Measurements from ENCODE around the gene SFXN5.

SFXN5 gene

DNA sequence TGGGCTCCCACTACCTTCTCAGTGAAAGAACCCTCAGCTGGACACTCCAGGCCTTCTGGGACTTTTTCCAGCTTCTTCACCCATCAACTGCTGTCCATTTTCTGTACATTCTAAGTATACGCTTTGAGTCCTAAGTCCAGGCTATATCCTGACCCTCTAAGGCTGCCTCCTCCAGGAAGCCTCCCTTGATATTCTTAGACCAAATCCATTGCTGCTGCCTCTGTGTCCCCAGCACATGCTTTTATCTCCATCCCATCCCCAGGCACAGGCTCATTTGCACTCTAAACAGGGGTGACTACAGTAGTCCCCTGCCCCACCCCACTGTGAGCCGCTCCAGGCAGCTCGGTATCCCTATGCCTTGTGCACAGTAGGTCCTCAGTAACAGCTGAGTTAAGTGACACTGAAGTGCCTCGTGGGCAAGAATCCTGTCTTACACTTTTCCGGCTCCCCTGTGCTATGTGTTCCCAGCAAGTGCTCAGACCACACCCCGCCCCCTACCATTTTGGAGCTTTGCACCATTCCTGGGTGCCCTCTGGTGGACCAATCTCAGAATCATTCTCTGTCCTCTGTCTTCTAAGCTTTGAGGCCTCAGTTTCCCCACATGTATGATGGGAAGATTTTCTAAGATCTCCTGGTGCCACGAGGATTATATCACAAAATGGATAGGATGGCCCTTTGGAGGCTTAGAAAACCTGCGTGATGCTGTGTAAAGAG lies 119.2 kb downstream of the SFXN5 start:
- Histone ChIP-seq H3K4me3 (ENCODE audit: low read length) (no peak overlapping the region; the same call in 1 of the 2 replicates), H3K4me1 (ENCODE audit: insufficient read depth, low read length) (peaks cover 11% of the 10 kb centered on the region; the same call in 1 of the 2 replicates)

DNA sequence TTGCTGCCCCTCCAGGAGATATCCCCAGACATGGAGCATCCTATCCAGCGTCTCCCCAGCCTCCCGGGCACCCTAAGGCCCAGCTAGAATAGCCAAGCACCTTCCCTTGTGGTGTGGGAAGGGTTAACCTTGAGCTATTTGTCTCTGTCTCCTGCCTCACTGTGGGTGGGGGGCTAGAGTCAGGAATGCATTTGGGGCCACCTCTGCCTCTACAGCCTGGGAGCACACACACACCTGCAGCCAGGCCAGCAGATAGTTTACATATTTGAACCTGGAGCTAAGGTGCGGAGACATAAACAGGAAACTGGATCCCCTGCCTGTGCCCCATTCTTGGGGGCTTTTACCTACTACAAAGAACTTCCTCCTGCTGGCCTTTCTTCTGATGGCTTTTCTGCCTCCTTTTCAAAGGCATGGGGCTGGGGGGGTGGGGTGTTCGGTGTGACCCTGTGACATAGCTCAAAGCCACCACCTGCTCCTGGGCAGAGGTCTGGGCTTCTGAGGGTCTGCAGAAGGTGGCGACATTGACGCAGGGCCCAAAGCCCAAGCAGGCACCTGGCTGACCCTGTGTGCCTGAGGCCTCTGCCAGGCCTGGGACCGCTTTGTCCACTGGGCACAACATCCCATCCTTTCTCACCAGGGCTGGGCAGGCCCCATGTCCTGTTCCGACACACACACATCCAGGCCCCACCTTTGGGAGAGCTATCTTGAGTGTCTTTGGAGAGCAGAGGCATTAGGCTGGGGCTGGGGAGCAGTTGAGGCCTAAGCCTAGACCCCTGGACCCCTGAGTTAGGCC lies 120.0 kb downstream of the SFXN5 start:
- peak overlapping the region; percentile 73 for H3K27ac ChIP-seq (ENCODE audit: low read length)

More for the DNA sequence above, 119.2 kb downstream of the SFXN5 start:
- Histone ChIP-seq H3K36me3 (ENCODE audit: insufficient read depth, low read depth, low read length) (peaks cover 2% of the 10 kb centered on the region; the same call in 1 of the 2 replicates), H3K27me3 (ENCODE audit: insufficient read depth, low read length) (peaks cover 5% of the 10 kb centered on the region; the same call in 1 of the 2 replicates), H3K27ac (ENCODE audit: low read length) (peak overlapping the region; percentile 73), H3K9ac (ENCODE audit: low read depth, low read length) (peak overlapping the region; percentile 71; the same call in 1 of the 2 replicates), H3K9me3 (ENCODE audit: insufficient read depth, low read depth, low read length) (no peaks in the 10 kb centered on the region)

DNA sequence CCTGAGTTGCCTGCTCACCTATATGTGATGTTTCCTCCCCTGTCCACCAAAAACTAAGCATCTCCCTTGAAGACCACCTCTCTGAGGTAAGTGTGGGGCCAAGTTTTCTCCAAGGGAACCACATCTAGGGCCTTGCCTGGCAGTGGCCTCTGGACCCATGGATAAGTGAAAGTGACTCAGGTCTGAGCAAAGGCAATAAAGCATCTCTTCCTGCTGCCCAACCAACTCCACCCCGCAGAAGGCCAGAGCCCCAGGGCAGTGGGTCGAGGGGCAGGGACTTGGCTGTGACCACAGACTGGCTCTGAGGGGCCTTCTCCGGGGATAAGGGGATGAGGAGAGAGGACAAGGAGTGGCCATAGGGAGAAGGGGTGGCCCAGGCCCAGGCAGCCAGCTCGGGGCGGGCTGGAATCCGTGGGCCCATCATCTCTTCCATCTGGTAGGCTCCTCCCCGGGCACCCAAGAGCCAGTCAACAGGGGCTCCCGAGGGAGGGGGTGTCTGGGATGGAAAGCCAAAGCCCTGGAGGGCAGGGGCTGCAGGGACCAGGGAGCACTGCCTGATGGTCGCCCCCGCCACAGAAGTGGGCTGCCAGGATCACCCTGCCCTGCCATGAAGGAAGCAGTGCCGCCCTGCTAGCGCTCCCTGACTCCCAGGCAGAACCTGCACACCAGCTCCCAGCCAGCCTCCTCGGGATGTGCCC lies 120.8 kb downstream of the SFXN5 start:
- Histone ChIP-seq H3K9me3 (ENCODE audit: insufficient read depth, low read depth, low read length) (no peaks in the 10 kb centered on the region), H3K9ac (ENCODE audit: low read depth, low read length) (peak overlapping the region; percentile 40; the same call in 1 of the 2 replicates), H3K27ac (ENCODE audit: low read length) (peak overlapping the region; percentile 43)

More for the DNA sequence above, 120.0 kb downstream of the SFXN5 start:
- H3K36me3 ChIP-seq (ENCODE audit: insufficient read depth, low read depth, low read length) = no peaks in the 10 kb centered on the region
- H3K4me1 ChIP-seq (ENCODE audit: insufficient read depth, low read length) = peaks cover 11% of the 10 kb centered on the region; the same call in 1 of the 2 replicates
- H3K27me3 ChIP-seq (ENCODE audit: insufficient read depth, low read length) = peaks cover 4% of the 10 kb centered on the region; the same call in 1 of the 2 replicates
- no peaks in the 10 kb centered on the region for H3K9me3 ChIP-seq (ENCODE audit: insufficient read depth, low read depth, low read length)
- peak overlapping the region; percentile 71; the same call in 1 of the 2 replicates for H3K9ac ChIP-seq (ENCODE audit: low read depth, low read length)
- no peak overlapping the region; the same call in none of the 2 replicates for H3K4me3 ChIP-seq (ENCODE audit: low read length)

DNA sequence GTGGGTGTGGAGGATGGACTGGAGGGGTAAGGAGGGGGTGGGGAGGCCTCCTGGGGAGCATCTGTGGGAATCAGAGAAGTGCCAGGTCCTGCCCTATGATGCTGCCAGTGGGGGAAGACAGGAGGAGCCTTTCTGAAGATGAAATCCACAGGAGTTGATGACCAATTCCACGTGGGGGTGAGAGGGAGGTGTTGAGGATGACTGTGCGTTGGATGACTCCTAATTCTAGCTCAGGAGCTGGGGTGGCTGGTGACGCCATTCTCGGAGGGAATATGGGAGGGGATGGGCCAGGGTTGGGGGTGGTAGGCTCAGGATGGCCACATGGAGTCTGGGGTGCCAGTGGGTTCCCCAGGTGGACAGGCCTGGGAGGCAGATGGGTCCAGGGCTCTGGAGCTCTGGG lies 121.9 kb downstream of the SFXN5 start:
- Histone ChIP-seq H3K4me3 (ENCODE audit: low read length) (no peak overlapping the region), H3K27me3 (ENCODE audit: insufficient read depth, low read length) (peaks cover 4% of the 10 kb centered on the region; the same call in 1 of the 2 replicates), H3K9ac (ENCODE audit: low read depth, low read length) (no peak overlapping the region), H3K36me3 (ENCODE audit: insufficient read depth, low read depth, low read length) (no peaks in the 10 kb centered on the region), H3K27ac (ENCODE audit: low read length) (no peak overlapping the region), H3K4me1 (ENCODE audit: insufficient read depth, low read length) (peaks cover 11% of the 10 kb centered on the region; the same call in 1 of the 2 replicates), H3K9me3 (ENCODE audit: insufficient read depth, low read depth, low read length) (no peaks in the 10 kb centered on the region)

More for the DNA sequence above, 120.8 kb downstream of the SFXN5 start:
- Histone ChIP-seq H3K36me3 (ENCODE audit: insufficient read depth, low read depth, low read length) (no peaks in the 10 kb centered on the region), H3K4me3 (ENCODE audit: low read length) (no peak overlapping the region), H3K4me1 (ENCODE audit: insufficient read depth, low read length) (peaks cover 11% of the 10 kb centered on the region; the same call in 1 of the 2 replicates), H3K27me3 (ENCODE audit: insufficient read depth, low read length) (peaks cover 4% of the 10 kb centered on the region; the same call in 1 of the 2 replicates)

DNA sequence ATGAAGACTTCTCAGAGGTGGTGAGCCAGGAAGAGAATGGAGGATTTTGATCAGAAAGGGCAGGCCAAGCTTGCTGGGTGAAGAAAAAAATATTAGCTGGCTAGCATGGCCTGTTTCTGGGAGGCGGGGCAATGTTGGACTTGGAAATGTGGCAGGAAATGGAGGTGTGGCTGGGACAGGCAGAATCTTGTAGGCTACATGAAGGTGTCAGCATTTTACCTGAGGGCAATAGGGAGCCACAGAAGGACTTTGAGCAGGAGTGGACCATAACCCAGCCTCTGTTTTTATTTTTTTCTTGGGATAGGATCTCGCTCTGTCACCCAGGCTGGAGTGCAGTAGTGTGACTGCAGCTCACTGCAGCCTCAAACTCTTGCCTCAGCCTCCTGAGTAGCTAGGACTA lies 122.5 kb downstream of the SFXN5 start:
- no peaks in the 10 kb centered on the region for H3K9me3 ChIP-seq (ENCODE audit: insufficient read depth, low read depth, low read length)
- H3K36me3 ChIP-seq (ENCODE audit: insufficient read depth, low read depth, low read length) = no peaks in the 10 kb centered on the region
- peaks cover 11% of the 10 kb centered on the region; the same call in 1 of the 2 replicates for H3K4me1 ChIP-seq (ENCODE audit: insufficient read depth, low read length)
- no peak overlapping the region for H3K4me3 ChIP-seq (ENCODE audit: low read length)
- H3K27ac ChIP-seq (ENCODE audit: low read length) = no peak overlapping the region
- peaks cover 2% of the 10 kb centered on the region; the same call in 1 of the 2 replicates for H3K27me3 ChIP-seq (ENCODE audit: insufficient read depth, low read length)
- no peak overlapping the region for H3K9ac ChIP-seq (ENCODE audit: low read depth, low read length)

DNA sequence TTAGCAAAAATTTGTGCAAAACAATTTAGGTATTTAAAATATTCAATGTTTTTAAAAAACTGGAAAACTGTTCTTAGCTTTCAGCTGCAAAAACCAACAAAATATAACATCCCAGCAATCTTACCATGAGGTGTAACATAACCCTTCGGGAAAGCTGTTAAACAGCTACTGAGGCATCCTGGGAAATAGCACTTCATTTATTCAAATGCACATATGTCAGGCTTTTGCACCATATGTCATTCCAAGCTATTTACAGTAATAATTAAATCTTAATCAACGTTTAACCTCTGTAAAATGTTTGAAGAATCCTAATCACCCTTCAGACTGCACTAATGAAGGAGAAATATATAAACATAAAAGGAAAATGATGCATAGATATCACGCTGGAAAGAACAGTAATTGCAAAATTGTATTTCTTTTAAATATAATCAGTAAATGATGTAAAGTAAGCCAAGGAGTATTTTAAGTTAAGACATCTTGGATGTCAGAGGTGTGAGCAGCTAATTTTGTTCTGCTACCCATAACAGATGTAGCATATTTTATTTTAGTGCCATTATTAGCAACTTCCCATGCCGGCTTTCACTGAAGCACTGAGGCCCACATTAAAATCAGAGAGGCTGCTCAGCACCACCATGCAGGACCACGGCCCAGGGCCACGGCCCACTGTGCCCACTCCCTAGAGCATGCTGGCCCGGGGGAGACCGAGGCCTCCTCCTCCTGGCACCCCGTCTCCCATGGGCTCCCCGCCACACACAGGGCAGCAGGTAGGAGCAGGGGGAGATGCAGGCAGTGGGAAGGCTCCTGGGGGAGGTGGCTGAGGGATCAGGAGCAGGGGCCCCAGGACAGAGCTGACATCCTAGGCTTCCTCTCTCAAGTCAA lies 123.3 kb downstream of the SFXN5 start:
- no peak overlapping the region for H3K9ac ChIP-seq (ENCODE audit: low read depth, low read length)
- H3K4me1 ChIP-seq (ENCODE audit: insufficient read depth, low read length) = peaks cover 11% of the 10 kb centered on the region; the same call in 1 of the 2 replicates
- H3K36me3 ChIP-seq (ENCODE audit: insufficient read depth, low read depth, low read length) = peaks cover 5% of the 10 kb centered on the region; the same call in 1 of the 2 replicates
- H3K27me3 ChIP-seq (ENCODE audit: insufficient read depth, low read length) = no peaks in the 10 kb centered on the region
- H3K4me3 ChIP-seq (ENCODE audit: low read length) = no peak overlapping the region
- no peaks in the 10 kb centered on the region for H3K9me3 ChIP-seq (ENCODE audit: insufficient read depth, low read depth, low read length)
- no peak overlapping the region for H3K27ac ChIP-seq (ENCODE audit: low read length)

DNA sequence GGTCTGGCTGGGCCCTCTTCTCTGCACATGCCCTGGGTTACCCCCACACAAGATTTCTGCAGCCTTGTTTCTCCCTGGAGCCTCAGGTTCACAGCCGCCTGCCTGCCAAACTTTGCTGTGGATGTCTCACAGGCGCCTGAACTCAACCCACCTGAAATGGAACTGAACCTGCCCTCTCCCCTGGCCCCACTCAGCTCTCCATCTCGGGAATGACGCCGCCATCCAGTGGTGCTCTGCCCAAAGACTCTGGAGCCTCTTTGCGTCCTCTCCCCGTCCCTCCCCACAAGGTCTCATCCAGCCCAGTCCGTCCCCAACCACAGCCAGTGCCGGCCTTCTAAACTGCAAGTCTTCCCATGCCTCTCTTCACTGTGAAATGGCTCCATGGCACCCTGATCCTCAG lies 125.0 kb downstream of the SFXN5 start:
- H3K9me3 ChIP-seq (ENCODE audit: insufficient read depth, low read depth, low read length) = no peaks in the 10 kb centered on the region
- peaks cover 3% of the 10 kb centered on the region; the same call in 1 of the 2 replicates for H3K4me1 ChIP-seq (ENCODE audit: insufficient read depth, low read length)
- H3K27ac ChIP-seq (ENCODE audit: low read length) = no peak overlapping the region
- H3K27me3 ChIP-seq (ENCODE audit: insufficient read depth, low read length) = no peaks in the 10 kb centered on the region
- H3K9ac ChIP-seq (ENCODE audit: low read depth, low read length) = no peak overlapping the region
- H3K36me3 ChIP-seq (ENCODE audit: insufficient read depth, low read depth, low read length) = peaks cover 5% of the 10 kb centered on the region; the same call in 1 of the 2 replicates
- no peak overlapping the region for H3K4me3 ChIP-seq (ENCODE audit: low read length)

DNA sequence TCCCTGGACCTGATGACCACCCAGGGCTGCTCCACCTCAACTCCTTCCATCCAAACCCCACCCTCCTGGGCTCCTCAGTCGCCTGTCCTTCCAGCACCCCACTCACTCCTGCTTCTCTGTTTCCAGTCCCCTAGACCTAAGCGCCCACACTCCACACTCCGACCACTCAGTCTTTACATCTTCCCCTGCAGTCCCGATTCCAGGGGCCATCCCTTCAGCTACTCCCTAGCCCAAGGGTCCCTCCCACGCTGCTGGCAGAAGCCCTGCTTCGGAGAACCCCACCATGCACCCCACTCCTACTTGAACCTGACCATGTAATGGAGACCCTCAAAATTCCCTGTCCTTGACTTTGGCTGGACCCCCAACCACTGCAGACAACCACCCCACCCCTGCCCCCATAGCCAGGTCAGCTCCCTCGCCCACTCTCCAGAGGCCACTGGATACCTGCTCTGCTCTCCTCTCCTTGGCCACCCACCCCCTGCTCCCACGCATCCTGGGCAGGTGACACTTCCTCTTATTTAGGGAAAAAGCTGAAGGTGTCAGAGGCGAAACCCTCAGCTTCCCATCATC lies 126.0 kb downstream of the SFXN5 start:
- Histone ChIP-seq H3K4me1 (ENCODE audit: insufficient read depth, low read length) (peaks cover 7% of the 10 kb centered on the region; the same call in 1 of the 2 replicates), H3K9ac (ENCODE audit: low read depth, low read length) (no peak overlapping the region), H3K27ac (ENCODE audit: low read length) (no peak overlapping the region), H3K27me3 (ENCODE audit: insufficient read depth, low read length) (no peaks in the 10 kb centered on the region), H3K9me3 (ENCODE audit: insufficient read depth, low read depth, low read length) (no peaks in the 10 kb centered on the region), H3K36me3 (ENCODE audit: insufficient read depth, low read depth, low read length) (peaks cover 5% of the 10 kb centered on the region; the same call in 1 of the 2 replicates), H3K4me3 (ENCODE audit: low read length) (no peak overlapping the region)

DNA sequence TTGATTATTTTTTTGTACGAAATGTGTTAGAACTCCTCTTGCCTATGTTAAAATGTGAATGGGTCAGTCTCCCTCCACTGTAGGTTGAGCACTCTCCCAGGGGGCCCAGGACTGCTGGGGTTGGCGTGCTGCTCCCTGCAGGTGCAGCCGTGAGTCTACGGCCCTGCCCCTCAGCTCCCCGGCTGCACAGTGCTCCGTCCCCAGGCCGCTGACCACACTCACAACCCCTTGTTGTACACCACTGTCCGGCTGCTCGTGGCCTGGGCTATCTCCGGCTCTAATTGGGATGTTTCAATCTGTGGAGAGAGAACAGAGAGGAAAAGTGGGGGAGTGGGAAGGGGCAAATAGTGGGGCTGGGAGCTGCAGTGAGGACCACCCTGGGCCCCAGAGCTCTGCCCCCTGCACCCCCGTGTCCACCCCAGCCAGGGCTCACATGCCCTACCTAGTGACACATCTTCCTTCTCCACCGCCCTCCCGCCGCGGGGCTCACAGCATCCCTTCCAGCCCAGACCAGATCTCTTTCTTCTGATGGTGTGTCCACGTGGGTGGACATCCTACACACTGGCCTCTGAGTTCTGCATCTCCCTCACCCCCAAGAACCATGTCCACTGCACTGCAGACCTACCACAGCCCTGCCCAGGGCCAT lies 126.6 kb downstream of the SFXN5 start:
- Histone ChIP-seq H3K4me1 (ENCODE audit: insufficient read depth, low read length) (peaks cover 11% of the 10 kb centered on the region; the same call in 1 of the 2 replicates), H3K4me3 (ENCODE audit: low read length) (no peak overlapping the region), H3K9ac (ENCODE audit: low read depth, low read length) (no peak overlapping the region), H3K27me3 (ENCODE audit: insufficient read depth, low read length) (peaks cover 1% of the 10 kb centered on the region; the same call in 1 of the 2 replicates), H3K9me3 (ENCODE audit: insufficient read depth, low read depth, low read length) (no peaks in the 10 kb centered on the region), H3K27ac (ENCODE audit: low read length) (no peak overlapping the region), H3K36me3 (ENCODE audit: insufficient read depth, low read depth, low read length) (peaks cover 5% of the 10 kb centered on the region; the same call in 1 of the 2 replicates)

Data from iPS-20b (cell line).